ENCODE measurements around the gene SASH1.

- TF ChIP-seq GTF3C2 (IDR thresholded peaks at IDR 0.05; ENCODE audit: borderline replicate concordance, extremely low read depth, insufficient read length) (no peak), JUND (IDR thresholded peaks at IDR 0.05; ENCODE audit: borderline replicate concordance, low read depth, low read length) (no peak), JUND (tag; IDR thresholded peaks at IDR 0.05; ENCODE audit: borderline replicate concordance, low read depth, low read length) (no peak), RREB1 (CRISPR knock-in tag; IDR thresholded peaks at IDR 0.05) (no peak), ZNF644 (tag; IDR thresholded peaks at IDR 0.05; ENCODE audit: low read depth) (no peak), CTCF (IDR thresholded peaks at IDR 0.05 in 2 of 3, conservative IDR thresholded peaks at IDR 0.05 in 1 of 3; ENCODE audit: insufficient read depth in 2 of 3, low read depth in 1 of 3, low read length in 3 of 3) (no peak), TFE3 (CRISPR knock-in tag; IDR thresholded peaks at IDR 0.05) (no peak)
Measured at GRCh38 chr6:148523048-148523447, 180.4 kb downstream of the SASH1 start.
